ENCODE measurements around the gene PSMD1.
"Not testable (repeated sequence)": the region's sequence is repeated elsewhere in the genome, so short reads cannot be mapped to it uniquely, and the experiment has no call there.

PSMD1 gene

DNA sequence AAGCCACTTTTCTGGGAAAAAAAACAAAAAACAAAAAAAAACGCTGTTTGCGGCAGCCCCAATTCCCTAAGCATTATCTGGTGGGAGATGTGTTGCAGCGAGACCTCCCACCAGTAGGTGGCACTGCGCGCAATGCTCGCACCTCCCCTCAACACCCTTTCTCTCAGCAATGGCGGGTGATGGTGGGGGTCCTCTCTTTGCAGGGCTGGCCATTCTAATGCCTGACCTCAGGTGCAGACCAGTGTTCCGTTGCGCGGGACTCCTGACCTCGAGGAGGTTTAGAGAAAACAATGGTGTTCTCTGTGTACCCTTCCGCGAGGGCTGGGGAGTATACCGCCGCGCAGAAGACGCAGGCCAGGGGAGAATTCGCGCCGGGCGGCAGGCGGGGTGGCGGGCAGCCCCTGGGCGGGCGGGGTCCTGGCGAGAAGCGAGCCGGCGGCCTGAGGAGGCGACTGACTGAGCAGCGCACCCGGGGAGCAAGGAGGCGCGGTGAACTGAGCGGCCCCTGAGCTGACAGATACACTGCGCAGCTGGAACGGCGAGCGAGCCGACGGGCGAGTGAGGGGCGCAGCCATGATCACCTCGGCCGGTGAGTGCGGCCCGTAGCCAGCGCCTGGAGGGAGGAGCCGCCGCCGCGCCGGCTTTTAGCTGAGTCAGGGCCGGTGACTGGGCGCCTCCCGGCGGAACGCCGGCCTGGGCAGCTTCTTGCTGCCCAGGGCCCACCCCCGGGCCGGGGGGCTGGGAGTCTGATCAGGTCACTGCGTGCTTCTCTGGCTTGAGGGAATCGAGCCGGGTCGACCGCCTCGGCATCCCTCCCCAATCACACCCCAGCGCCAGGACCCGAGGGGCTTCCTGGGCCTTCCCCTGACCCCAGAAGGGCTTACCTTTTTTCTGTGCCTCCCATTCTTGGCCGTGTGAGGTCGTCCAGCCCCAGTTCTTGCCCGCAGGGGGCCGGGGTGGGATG, at the start of gene PSMD1:
PSMD1 (plus strand) TSS at position 415 of the 964 bp plus-strand sequence; CDS start at position 574, 159 bp downstream.
- peak; percentile 97 for DNase-seq (ENCODE audit: low read depth, low spot score)

DNA sequence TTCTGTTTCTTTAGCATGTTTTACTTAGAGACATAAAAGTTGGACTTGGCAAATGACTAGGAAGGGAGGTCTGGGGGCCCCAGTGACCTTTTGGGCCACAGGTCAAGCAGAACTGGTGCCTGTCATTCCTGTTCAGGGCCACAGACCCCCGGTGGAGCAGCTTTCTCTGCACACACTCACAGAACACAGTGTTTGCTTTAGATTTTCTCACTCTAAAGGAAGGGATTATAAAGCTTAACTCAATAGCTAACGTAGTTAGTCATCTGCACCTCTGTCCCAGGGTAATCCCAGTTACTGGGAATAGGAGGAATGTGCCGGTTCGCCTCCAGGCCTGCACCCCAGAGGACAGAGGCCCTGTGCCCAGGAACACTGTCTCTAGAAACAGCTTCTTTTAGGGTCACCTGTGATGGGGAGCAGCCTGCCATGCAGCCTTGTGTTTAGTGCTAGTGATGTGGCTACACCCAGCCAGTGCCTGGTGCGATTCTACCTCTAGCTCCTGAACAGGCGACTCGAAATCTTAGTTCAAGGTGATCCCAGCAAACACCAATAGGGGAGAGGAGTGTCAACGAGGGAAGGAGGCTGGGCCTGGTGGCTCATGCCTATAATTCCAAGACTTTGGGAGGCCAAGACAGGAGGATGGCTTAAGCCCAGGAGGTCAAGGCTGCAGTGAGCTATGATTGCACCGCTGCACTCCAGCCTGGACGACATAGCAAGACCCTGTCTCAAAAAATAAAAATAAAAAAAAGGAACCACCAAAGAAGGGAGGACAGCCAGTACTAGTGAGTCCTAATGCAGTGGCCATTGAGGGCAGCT, 49.2 kb upstream of the PSMD1 start:
- peak; percentile 49 for DNase-seq (ENCODE audit: low read depth, low spot score)

- peak; percentile 64 for DNase-seq (ENCODE audit: low read depth, low spot score)
Measured at GRCh38 chr2:231008131-231008530, 48.5 kb upstream of the PSMD1 start.

DNA sequence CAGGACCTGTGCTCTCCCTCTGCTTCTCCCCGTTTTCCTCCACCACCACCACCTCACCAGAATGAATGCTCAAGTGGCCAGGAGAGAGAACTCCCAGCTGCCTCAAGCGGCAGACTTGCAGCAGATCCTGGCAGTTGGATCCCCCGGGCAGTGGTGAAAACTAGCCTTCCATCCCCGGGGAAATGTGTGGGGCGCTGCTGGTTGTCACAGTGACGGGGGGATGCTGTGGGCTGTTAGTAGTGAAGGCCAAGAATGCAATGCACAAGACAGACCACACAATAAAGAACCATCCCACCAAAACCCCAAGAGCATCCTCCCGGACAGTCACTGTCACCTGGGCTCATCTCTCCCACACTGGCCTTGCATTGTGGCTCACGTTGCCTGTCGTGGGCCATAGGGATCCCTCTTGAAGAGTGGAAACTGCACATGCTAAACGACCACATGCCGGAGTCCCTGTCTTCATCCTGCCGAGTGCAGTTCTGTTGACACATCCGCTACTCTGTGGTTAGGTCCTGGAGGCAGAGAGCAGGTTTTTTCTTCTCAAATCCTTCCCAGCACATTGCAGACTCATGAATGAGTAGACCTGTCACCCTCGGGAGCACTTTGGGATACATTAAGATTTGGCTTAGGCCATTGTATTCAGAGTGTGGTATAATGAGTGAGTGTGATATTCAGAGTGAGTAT, 47.3 kb upstream of the PSMD1 start:
- DNase-seq (ENCODE audit: low read depth, low spot score), result peak; percentile 18

DNA sequence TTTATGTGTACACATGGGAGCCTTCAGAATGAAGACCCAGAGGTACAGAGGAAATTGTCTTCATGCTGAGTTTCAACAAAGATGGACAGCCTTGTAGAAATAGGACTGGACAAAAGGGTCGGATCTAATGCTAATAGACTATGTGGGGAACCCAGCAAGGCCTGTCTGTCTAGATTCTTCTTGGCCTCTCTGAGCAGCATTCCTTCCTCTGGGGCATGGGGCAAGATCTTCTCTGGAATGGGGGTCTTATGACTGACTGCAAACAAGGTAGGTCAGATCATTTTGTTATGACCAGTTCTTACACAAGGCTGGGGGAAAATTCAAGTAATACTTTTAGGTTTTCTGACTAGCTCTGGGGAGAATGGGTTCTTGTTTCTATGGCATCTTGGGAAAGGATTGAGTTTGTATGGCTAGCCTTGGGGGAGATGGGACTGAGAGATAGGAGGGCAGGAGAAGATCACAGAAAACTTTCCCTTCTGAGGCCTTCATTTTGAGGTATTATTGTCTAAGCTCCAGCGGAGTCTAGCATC, 46.4 kb upstream of the PSMD1 start:
- DNase-seq (ENCODE audit: low read depth, low spot score), result peak; percentile 65

DNA sequence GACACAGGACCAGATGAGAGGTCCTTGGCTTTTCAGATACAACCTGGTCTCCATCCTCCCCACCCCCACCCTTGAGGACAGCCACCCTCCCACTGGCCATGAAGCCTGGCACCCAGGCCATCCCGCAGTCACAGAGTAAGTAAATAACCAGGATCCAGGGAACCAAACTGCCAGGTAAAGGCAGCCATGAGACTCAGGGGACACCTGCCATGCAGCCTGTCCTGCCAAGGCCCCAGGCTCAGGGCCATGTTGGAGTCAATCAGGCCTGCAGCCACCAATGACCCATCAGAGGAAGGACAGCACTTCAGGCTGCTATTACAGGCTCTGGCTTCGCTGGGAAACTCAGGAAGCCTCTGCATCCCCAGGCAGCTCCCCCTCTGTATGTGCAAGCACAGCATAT, 45.1 kb upstream of the PSMD1 start:
- DNase-seq (ENCODE audit: low read depth, low spot score), result no peak

DNA sequence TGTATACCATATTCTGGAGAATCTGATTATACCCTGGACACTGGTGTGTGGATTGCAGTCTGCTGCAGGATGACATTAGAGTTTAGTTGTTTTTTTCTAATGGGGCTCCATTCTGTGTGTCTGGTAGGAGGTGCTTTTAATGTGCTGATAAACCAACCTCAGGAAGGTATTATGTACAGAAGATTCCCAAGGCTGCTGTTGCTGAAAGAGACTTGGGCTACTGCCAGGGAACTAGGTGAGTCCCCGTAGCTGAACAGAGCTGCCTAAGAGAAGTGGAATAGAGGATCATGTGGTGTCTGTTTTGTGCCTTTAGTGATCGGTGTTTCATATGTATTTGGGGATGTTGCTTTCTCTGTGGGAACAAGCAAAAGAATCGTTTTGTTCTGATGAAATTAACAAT, 44.2 kb upstream of the PSMD1 start:
- DNase-seq (ENCODE audit: low read depth, low spot score), result no peak

- no peak for DNase-seq (ENCODE audit: low read depth, low spot score)
Measured at GRCh38 chr2:231013820-231014219, 42.8 kb upstream of the PSMD1 start.

GRCh38 chr2:231015478-231015877, 41.2 kb upstream of the PSMD1 start:
- DNase-seq (ENCODE audit: low read depth, low spot score), result peak; percentile 47

GRCh38 chr2:231015926-231016325, 40.7 kb upstream of the PSMD1 start:
- no peak for DNase-seq (ENCODE audit: low read depth, low spot score)

DNA sequence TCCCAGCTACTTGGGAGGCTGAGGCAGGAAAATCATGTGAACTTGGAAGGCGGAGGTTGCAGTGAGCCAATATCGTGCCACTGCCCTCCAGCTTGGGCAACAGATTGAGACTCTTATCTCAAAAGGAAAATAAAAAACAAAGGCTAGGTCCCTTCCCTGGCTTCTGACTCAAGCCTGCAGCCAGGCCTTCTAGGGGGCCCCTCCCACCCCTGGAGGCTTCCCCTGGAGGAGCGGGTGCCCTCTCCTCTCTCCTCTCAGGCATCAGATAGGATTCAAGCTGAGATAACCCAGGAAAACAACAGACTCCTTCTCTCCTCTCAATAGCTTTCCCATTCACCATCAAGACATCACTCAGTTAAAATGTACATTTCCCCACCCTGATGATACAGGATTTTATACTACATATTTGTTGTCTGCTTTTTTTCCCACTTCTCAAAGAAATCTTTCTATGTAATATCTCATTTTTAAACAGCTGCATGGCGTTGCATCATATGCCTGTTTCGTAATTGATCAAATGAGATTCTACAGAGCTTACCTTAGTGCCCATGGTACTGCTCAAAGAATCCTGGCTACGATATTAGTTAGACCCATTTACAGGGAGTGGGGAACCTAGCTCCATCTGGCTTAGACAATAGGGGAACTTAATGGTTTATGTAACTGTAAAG, 40.0 kb upstream of the PSMD1 start:
- DNase-seq (ENCODE audit: low read depth, low spot score), result no peak

DNA sequence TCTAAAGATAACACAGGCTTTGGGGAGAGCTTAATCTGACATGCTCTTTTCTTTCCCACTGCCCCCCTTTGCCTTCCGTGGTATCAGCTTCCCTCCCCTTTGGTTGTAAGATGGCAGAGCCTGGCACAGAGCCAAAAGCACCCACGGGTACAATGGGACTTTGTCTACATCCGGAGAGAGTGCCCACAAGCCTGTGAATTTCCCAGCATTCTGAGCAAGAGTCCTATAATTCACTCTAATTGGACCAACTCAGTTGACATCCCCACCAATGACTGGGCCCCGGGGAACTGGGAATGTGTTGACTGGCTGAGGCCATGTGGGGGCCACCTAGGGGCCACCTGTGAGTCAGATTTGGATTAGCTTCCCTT, 39.5 kb upstream of the PSMD1 start:
- DNase-seq (ENCODE audit: low read depth, low spot score), result no peak

GRCh38 chr2:231018184-231018583, 38.5 kb upstream of the PSMD1 start:
- no peak for DNase-seq (ENCODE audit: low read depth, low spot score)

DNA sequence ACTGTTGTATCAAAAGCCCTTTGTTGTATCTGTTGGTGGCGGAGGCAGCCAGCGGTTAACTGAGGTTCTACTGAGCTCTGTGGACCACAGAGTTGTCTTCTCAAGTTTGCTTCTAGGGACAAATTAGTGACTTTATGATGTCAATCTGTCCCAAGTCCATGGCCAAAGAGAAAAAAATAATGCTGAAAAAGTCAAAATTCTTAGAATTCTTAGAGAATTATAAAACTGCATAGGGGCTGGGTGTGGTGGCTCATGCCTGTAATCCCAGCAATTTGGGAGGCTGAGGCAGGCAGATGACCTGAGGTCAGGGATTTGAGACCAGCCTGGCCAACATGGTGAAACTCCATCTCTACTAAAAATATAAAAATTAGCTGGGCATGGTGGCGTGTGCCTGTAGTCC, 31.6 kb upstream of the PSMD1 start:
- DNase-seq (ENCODE audit: low read depth, low spot score), result not testable (repeated sequence)

DNA sequence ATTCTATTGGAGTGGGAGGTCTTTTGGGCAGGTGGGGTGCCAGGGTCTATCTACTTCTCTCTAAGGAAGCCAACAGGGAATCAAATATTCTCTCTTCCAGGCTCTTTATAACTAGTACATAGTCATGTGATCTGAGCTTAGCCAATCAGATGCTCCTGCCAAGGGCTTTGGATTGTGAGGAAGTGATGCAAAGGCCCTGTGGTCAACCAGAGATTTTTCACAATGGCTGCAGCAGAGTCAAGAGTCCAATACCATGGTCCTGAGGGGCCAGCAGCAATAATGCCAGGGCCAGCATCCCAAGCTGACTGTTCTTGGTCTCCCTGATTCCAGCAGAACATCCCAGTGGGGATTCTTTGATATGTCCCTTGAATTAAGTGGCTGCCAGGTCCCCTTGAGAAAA, 27.8 kb upstream of the PSMD1 start:
- DNase-seq (ENCODE audit: low read depth, low spot score), result no peak

GRCh38 chr2:231029563-231029962, 27.1 kb upstream of the PSMD1 start:
- no peak for DNase-seq (ENCODE audit: low read depth, low spot score)

DNA sequence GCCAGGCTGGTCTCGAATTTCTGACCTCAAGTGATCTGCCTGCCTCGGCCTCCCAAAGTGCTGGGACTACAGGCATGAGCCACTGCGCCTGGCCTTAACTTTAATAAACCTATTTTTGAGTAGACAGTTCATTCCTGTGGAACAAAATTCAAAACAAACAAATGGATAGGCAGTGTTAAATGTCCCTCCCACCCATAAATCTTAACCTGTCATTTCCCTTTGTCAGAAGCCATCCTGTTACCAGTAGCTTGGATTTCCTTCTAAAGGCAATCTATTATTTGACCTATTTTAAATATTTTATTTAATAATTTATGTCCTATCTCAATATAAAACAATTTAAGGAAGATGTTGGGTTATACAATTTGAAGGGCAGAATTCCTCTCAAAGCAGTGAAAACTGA, 25.9 kb upstream of the PSMD1 start:
- DNase-seq (ENCODE audit: low read depth, low spot score), result no peak

GRCh38 chr2:231032575-231033140, 24.0 kb upstream of the PSMD1 start:
- no peak for DNase-seq (ENCODE audit: low read depth, low spot score)

GRCh38 chr2:231033147-231034132, 23.2 kb upstream of the PSMD1 start:
- no peak for DNase-seq (ENCODE audit: low read depth, low spot score)

Measured in ELF-1 (cell line).